ENCODE measurements around the gene TCN2. TPM values are rescaled to one million over a fixed set of nuclear protein-coding genes. Genes with fewer than 3 reads are reported as not detected.
"Not testable (repeated sequence)": the region's sequence is repeated elsewhere in the genome, so short reads cannot be mapped to it uniquely, and the experiment has no call there.

TCN2 gene
- polyA plus RNA-seq, 3 donors = 52.7 to 59.9 (median 52.9) TPM

DNA sequence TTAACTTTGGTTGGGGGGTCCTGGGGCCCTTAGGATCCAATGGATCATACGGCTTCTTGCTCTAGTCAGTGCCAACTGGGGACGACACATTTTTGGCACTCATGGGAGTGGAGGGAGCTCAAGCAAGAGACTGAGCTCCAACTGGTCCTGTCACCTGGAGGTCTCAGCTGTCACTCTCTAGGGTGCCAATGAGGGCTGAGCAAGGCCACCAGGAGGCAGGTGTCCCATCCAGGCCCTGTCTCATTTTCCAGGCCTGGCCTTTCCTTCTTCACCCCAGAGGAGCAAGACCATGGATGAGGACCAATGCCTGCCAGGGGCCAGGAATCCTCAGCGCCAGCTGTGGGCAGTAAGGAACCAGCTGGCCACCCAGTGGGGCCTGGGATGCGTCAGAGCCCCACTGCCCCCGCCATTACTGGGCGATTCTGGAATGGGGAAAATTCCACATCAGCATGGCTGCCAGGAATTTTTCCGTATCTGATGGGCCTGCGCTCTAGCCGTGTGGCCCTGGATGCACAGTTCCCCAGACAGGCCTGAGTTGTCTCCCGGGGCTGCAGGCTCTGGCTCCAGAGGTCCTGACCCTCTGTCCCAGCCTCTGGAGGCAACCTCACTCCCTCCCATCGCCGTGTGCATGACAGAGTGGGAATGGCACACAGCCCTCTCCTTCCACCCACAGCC lies 31.8 kb upstream of the TCN2 start:
- DNase-seq (ENCODE audit: low read depth in 3 of 3, low spot score in 2 of 3) = no peak

DNA sequence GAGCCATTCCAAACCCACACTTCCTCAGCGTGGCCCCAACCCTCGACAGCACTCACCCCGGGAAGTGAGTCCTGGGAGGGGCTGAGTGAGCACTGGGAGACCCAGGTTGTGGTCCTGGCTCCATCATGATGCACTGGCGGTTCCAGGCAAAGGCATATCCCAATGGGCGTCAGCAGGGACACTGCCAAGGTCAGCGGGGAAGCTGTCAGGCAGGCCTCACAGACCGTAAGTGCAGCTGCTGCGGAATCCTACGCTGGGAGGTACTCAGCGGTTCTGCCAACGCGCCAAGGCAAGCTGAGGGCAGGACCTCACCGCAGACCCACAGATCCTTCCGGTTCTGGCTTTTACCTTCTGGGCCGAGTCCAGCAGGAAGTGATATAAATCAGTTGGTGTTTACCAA lies 31.1 kb upstream of the TCN2 start:
- no peak for DNase-seq (ENCODE audit: low read depth in 3 of 3, low spot score in 2 of 3)

DNA sequence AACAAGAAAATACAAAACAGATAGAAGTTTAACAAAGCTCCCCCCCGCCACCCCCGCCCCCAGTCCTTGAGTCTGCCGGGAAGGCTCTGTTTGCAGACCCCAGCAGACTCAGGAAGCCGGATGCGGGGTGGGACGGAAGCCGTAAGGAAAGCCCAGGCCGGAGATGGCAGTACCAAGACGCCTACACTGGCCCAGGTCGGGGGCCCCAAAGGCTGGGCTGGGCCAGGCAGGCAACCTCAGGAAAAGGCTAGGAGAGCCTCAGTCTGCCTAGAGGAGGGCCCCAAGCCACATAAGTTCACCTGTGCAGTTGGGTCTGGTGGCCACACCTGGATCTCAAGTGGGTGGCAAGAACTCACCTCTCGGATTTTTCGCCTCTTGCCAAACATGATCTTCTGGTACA lies 28.5 kb upstream of the TCN2 start:
- DNase-seq (ENCODE audit: low read depth in 3 of 3, low spot score in 2 of 3) = no peak

DNA sequence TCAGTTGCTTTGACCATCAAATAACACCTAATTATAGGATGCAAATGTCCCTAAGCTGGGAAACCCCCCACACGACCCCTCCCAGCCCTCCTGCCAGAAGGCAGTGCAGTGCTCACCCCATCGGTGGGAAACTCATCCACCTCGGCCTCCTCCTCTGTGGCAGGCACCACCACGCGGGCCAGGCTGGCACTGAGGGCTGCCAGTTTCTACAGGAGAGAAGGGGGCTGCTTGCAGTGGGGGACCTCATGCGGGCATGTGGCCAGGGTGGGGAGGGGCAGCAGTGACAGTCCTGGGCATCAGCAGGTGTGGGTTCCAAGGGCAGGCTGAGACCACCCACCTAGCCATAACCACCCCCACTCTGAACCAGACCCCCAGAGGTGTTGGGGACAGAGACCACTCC lies 26.1 kb upstream of the TCN2 start:
- no peak for DNase-seq (ENCODE audit: low read depth in 3 of 3, low spot score in 2 of 3)

GRCh38 chr22:30582051-30582450 lies 24.9 kb upstream of the TCN2 start:
- DNase-seq (ENCODE audit: low read depth in 3 of 3, low spot score in 2 of 3) = no peak

- no peak for DNase-seq (ENCODE audit: low read depth in 3 of 3, low spot score in 2 of 3)
Observed at GRCh38 chr22:30582788-30583545, 24.0 kb upstream of the TCN2 start.

- DNase-seq (ENCODE audit: low read depth in 3 of 3, low spot score in 2 of 3) = no peak
Observed at GRCh38 chr22:30584441-30584840, 22.5 kb upstream of the TCN2 start.

GRCh38 chr22:30586414-30586813 lies 20.6 kb upstream of the TCN2 start:
- DNase-seq (ENCODE audit: low read depth in 3 of 3, low spot score in 2 of 3) = no peak

DNA sequence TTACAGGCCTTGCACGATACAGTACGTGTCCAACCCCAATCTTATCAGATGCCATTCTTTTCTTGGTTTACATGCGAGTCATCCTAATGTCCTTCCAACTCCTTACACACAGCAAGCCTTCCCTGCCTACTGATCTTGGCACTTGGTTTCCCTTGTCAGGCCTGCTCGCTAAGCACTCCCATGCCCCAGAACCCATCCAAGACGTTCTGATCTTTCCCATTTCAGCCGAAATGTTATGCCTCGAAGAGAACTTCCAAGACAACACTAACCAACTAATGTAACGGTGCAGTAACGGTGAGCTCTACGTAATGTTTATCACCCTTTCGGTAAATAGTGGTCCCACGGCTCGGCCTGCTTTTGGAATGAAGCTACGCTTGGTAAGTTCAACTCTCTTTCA lies 15.8 kb upstream of the TCN2 start:
- no peak for DNase-seq (ENCODE audit: low read depth in 3 of 3, low spot score in 2 of 3)

- DNase-seq (ENCODE audit: low read depth in 3 of 3, low spot score in 2 of 3) = peak; percentile 97 to 99 (median 97)
Observed at GRCh38 chr22:30591588-30592359, 15.2 kb upstream of the TCN2 start, which contains the start of gene PES1. PES1 (minus strand) TSS chr22:30591910; CDS start chr22:30591833, 77 bp downstream.

GRCh38 chr22:30592360-30592713 lies 14.6 kb upstream of the TCN2 start:
- not testable (repeated sequence) for DNase-seq (ENCODE audit: low read depth in 3 of 3, low spot score in 2 of 3)

DNA sequence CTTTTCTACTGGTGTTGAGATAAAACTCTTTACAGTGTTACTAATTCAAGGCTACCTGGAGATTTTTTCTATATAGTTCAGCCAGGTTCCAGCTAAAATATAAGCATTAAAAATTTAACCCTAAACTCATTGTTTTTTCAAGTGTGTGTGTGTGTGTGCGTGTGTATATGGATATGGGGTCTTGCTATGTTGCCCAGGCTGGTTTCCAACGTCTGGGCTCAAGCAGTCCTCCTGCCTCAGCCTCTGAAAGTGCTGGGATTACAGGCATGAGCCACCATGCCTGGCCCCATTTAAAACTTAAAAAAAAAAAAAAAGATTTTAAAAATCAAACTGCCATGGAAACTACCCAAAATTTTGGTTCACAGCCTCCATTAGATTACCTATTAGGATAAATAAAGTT lies 10.8 kb upstream of the TCN2 start:
- no peak for DNase-seq (ENCODE audit: low read depth in 3 of 3, low spot score in 2 of 3)

DNA sequence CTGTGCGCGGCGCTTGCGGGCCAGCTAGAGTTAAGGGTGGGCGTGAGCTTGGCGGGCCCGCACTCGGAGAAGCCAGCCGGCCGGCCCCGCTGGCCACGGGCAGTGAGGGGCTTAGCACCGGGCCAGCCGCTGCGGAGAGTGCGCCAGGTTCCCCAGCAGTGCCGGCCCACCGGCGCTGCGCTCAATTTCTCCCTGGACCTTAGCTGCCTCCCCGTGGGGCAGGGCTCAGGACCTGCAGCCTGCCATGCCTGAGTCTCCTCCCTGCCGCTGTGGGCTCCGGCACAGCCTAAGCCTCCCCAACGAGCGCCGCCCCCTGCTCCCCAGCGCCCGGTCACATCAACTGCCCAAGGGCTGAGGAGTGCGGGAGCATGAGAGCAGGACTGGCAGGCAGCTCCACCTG lies 10.1 kb upstream of the TCN2 start:
- DNase-seq (ENCODE audit: low read depth in 3 of 3, low spot score in 2 of 3) = no peak

- DNase-seq (ENCODE audit: low read depth in 3 of 3, low spot score in 2 of 3) = no peak
Observed at GRCh38 chr22:30598986-30599385, 8.0 kb upstream of the TCN2 start.

DNA sequence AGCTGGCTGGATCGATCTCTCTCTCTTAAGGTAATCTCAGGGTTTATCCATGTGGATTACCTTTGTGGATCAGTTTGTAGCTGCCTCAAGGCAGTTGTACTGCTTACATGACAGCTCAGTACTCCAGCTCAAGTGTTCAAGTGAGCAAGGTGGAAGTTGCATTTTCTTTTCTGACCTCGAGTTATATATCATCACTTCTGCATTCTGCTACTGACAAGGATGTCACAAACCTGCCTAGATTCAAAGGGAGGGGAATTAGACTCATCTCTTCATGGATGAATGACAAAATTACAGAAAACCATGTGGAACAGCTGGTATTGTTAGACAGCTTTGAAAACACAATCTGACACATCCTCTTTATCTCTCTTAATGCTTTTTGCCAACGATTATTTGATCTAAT lies 6.1 kb upstream of the TCN2 start:
- DNase-seq (ENCODE audit: low read depth in 3 of 3, low spot score in 2 of 3) = no peak

DNA sequence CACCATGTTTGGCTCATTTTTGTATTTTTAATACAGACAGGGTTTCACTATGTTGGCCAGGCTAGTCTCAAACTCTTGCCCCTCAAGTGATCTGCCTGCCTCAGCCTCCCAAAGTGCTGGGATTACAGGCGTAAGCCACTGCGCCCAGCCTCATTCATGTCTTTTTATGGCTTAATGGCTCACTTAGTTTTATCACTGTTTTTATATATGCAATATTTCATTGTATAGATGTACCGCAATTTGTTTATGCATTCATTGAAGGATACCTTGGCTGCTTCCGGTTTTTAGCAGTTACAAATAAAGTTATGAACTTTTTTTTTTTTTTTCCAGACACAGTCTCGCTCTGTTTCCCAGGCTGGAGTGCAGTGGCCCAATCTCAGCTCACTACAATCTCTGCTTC lies 5.5 kb upstream of the TCN2 start:
- DNase-seq (ENCODE audit: low read depth in 3 of 3, low spot score in 2 of 3) = no peak

DNA sequence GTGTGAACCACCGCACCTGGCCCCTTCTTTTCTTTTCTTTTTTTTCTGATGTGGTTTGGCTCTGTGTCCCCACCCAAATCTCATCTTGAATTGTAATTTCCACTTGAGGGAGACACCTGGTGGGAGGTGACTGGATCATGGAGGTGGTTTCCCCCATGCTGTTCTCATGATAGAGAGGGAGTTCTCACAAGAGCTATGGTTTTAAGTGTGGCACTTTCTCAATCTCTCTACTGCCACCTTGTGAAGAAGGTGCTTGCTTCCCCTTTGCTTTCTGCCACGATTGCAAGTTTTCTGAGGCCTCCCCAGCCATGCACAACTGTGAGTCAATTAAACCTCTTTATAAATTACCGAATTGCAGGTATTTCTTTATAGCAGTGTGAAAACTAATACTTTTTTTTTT lies 4.9 kb upstream of the TCN2 start:
- no peak for DNase-seq (ENCODE audit: low read depth in 3 of 3, low spot score in 2 of 3)

GRCh38 chr22:30603801-30604200 lies 3.2 kb upstream of the TCN2 start:
- no peak for DNase-seq (ENCODE audit: low read depth in 3 of 3, low spot score in 2 of 3)

- no peak for DNase-seq (ENCODE audit: low read depth in 3 of 3, low spot score in 2 of 3)
Observed at GRCh38 chr22:30604723-30605122, 2.3 kb upstream of the TCN2 start.

- DNase-seq (ENCODE audit: low read depth in 3 of 3, low spot score in 2 of 3) = no peak
Observed at GRCh38 chr22:30605449-30606110, 1.4 kb upstream of the TCN2 start.

GRCh38 chr22:30607300-30607930 lies 441 bp downstream of the TCN2 start:
- no peak for DNase-seq (ENCODE audit: low read depth in 3 of 3, low spot score in 2 of 3)

Data from right renal cortex interstitium (tissue), 3 donors.